ENCODE data around the gene CAGE1.

The CAGE1 gene

DNA sequence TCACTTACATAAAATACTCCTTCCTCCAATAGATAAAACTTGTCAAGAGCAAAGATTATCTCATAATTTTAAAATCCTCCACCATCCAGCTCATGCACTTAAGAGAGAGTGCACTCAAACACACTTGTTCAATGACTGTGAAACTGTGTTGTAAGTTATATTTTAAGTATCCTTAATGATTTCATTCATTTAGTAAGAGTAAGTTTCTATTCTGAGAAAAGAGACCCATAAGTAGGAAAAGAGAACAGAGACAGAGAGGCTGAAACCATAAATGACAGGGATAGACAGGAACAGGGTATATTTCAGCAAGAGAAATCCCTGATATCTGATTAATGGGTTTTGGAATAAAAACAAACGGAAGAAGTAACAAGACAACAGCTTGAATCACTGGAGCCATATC is 84.7 kb downstream of the CAGE1 start:
- TF ChIP-seq POLR2A (IDR thresholded peaks at IDR 0.05; ENCODE audit: extremely low read depth, insufficient read length) (no peak), MAX (IDR thresholded peaks at IDR 0.05; ENCODE audit: low read depth, low read length) (no peak), MYC (IDR thresholded peaks at IDR 0.05; ENCODE audit: low read depth, low read length) (no peak), CTCF (IDR thresholded peaks at IDR 0.05; ENCODE audit: low read depth, low read length) (no peak)
- no peak for DNase-seq (ENCODE audit: low read depth)
- no peak overlapping the region for H3K4me3 ChIP-seq (ENCODE audit: low read depth, low read length)

- no peak overlapping the region for H3K4me3 ChIP-seq (ENCODE audit: low read depth, low read length)
- TF ChIP-seq CTCF (IDR thresholded peaks at IDR 0.05; ENCODE audit: low read depth, low read length) (no peak), MYC (IDR thresholded peaks at IDR 0.05; ENCODE audit: low read depth, low read length) (no peak), POLR2A (IDR thresholded peaks at IDR 0.05; ENCODE audit: extremely low read depth, insufficient read length) (no peak), MAX (IDR thresholded peaks at IDR 0.05; ENCODE audit: low read depth, low read length) (no peak)
- no peak for DNase-seq (ENCODE audit: low read depth)
Measured at GRCh38 chr6:7301702-7302101, 87.8 kb downstream of the CAGE1 start.

- H3K4me3 ChIP-seq (ENCODE audit: low read depth, low read length), result no peak overlapping the region
- no peak for DNase-seq (ENCODE audit: low read depth)
- TF ChIP-seq MAX (IDR thresholded peaks at IDR 0.05; ENCODE audit: low read depth, low read length), result no peak
- TF ChIP-seq POLR2A (IDR thresholded peaks at IDR 0.05; ENCODE audit: extremely low read depth, insufficient read length), result no peak
- no peak for TF ChIP-seq MYC (IDR thresholded peaks at IDR 0.05; ENCODE audit: low read depth, low read length)
- TF ChIP-seq CTCF (IDR thresholded peaks at IDR 0.05; ENCODE audit: low read depth, low read length), result no peak
Measured at GRCh38 chr6:7300926-7301325, 88.6 kb downstream of the CAGE1 start.

GRCh38 chr6:7298113-7298512 is 91.4 kb downstream of the CAGE1 start:
- no peak for DNase-seq (ENCODE audit: low read depth)
- TF ChIP-seq MAX (IDR thresholded peaks at IDR 0.05; ENCODE audit: low read depth, low read length), result no peak
- TF ChIP-seq MYC (IDR thresholded peaks at IDR 0.05; ENCODE audit: low read depth, low read length), result no peak
- TF ChIP-seq CTCF (IDR thresholded peaks at IDR 0.05; ENCODE audit: low read depth, low read length), result no peak
- TF ChIP-seq POLR2A (IDR thresholded peaks at IDR 0.05; ENCODE audit: extremely low read depth, insufficient read length), result no peak
- H3K4me3 ChIP-seq (ENCODE audit: low read depth, low read length), result no peak overlapping the region

DNA sequence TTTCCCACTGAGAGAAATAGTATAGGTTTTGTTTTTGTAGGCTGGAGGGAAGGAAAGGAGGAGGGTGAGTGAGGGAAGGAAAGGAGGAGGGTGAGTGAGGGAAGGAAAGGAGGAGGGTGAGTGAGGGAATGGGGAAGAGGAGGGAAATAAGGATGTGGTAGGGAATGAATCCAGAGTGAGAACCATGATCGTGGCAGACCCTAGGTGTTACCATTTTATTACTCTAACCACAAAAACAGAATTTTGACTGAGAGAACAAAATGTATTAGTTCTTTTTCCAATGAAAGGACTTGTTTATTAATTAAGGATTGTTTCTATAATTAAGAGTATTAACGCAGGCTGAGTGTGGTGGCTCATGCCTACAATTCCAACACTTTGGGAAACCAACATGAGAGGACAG is 92.9 kb downstream of the CAGE1 start:
- TF ChIP-seq MAX (IDR thresholded peaks at IDR 0.05; ENCODE audit: low read depth, low read length) (no peak), POLR2A (IDR thresholded peaks at IDR 0.05; ENCODE audit: extremely low read depth, insufficient read length) (no peak), MYC (IDR thresholded peaks at IDR 0.05; ENCODE audit: low read depth, low read length) (no peak), CTCF (IDR thresholded peaks at IDR 0.05; ENCODE audit: low read depth, low read length) (no peak)
- no peak overlapping the region for H3K4me3 ChIP-seq (ENCODE audit: low read depth, low read length)
- no peak for DNase-seq (ENCODE audit: low read depth)

DNA sequence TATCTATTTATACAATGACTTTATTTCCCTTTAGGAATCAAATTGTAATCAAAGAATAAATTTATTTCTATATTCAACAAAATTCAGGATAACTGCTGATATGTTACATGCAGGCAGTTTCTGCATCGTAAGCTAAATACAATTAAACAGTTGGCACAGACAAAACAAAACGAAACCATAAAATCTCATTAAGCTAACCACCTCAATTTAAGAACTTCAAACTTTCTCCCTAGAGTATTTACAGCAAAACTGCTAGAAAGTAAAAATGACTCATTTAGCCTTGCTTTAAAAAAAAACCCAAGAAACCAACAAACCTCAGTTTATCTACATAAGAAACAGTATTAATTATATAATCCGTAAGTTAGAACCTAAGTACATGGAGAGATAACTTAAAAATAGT is 93.6 kb downstream of the CAGE1 start:
- no peak for DNase-seq (ENCODE audit: low read depth)
- no peak for TF ChIP-seq MYC (IDR thresholded peaks at IDR 0.05; ENCODE audit: low read depth, low read length)
- no peak for TF ChIP-seq CTCF (IDR thresholded peaks at IDR 0.05; ENCODE audit: low read depth, low read length)
- no peak for TF ChIP-seq MAX (IDR thresholded peaks at IDR 0.05; ENCODE audit: low read depth, low read length)
- TF ChIP-seq POLR2A (IDR thresholded peaks at IDR 0.05; ENCODE audit: extremely low read depth, insufficient read length), result no peak
- H3K4me3 ChIP-seq (ENCODE audit: low read depth, low read length), result no peak overlapping the region
